ENCODE data around the gene ARL3. TPM values are rescaled to one million over a fixed set of nuclear protein-coding genes. Genes with fewer than 3 reads are reported as not detected.

Gene ARL3
- total and polyA plus RNA-seq, 10 donors = 2.2 to 5.1 (median 4.0) TPM

GRCh38 chr10:102656026-102656425 is 58.2 kb downstream of the ARL3 start:
- Histone ChIP-seq H3K36me3 (peaks cover 3 to 79% (median 50%) of the 10 kb centered on the region in 6 donors), H3K27me3 (replicated peaks in 1 of 7) (no peaks in the 10 kb centered on the region), H3K4me3 (no peak overlapping the region), H3K27ac (peak overlapping the region in 3 of 8 donors; percentile 79 to 81 (median 81)), H3K9me3 (no peaks in the 10 kb centered on the region), H3K4me1 (peaks cover 41 to 100% (median 74%) of the 10 kb centered on the region in 6 donors)
- TF ChIP-seq POLR2AphosphoS5 (IDR thresholded peaks at IDR 0.05) (peak in 1 of 3 donors; percentile 6), CTCF (IDR thresholded peaks at IDR 0.05 in 8 of 11, conservative IDR thresholded peaks at IDR 0.05 in 3 of 11) (no peak)
- intact Hi-C loops (cut with DNase I; ENCODE audit: low total_unique reads) = no loop called here
- WGBS, 5 donors = 84 to 98% (median 94%) methylated on average over 10 to 12 of the region's 12 CpGs
- peak; percentile 67 for DNase-seq

GRCh38 chr10:102654969-102655368 is 59.2 kb downstream of the ARL3 start:
- 68 to 84% (median 80%) methylated on average over 9 to 12 of the region's 12 CpGs for WGBS, 5 donors
- Histone ChIP-seq H3K4me3 (no peak overlapping the region), H3K36me3 (peaks cover 3 to 88% (median 50%) of the 10 kb centered on the region in 6 donors), H3K4me1 (peaks cover 42 to 100% (median 74%) of the 10 kb centered on the region in 6 donors), H3K9me3 (no peaks in the 10 kb centered on the region), H3K27ac (peak overlapping the region in 3 of 8 donors; percentile 26 to 99 (median 46)), H3K27me3 (replicated peaks in 1 of 7) (no peaks in the 10 kb centered on the region)
- no peak for DNase-seq
- intact Hi-C loops (cut with DNase I; ENCODE audit: low total_unique reads) = no loop called here
- TF ChIP-seq POLR2A (IDR thresholded peaks at IDR 0.05) = no peak
- TF ChIP-seq POLR2AphosphoS5 (IDR thresholded peaks at IDR 0.05) = peak in 2 of 3 donors; percentile 4 to 63
- TF ChIP-seq CTCF (IDR thresholded peaks at IDR 0.05 in 8 of 11, conservative IDR thresholded peaks at IDR 0.05 in 3 of 11) = no peak

GRCh38 chr10:102654566-102654965 is 59.6 kb downstream of the ARL3 start:
- TF ChIP-seq POLR2AphosphoS5 (IDR thresholded peaks at IDR 0.05) (no peak), POLR2A (IDR thresholded peaks at IDR 0.05) (no peak)
- DNase-seq = no peak
- Histone ChIP-seq H3K36me3 (peaks cover 3 to 88% (median 50%) of the 10 kb centered on the region in 6 donors), H3K4me1 (peaks cover 46 to 100% (median 77%) of the 10 kb centered on the region in 6 donors), H3K9me3 (no peaks in the 10 kb centered on the region), H3K27me3 (replicated peaks in 1 of 7) (no peaks in the 10 kb centered on the region), H3K27ac (peak overlapping the region in 3 of 8 donors; percentile 26 to 99 (median 46)), H3K4me3 (no peak overlapping the region)
- 80 to 90% (median 89%) methylated on average over 6 to 7 of the region's 7 CpGs for WGBS, 5 donors
- intact Hi-C loops (cut with DNase I; ENCODE audit: low total_unique reads) = no loop called here

GRCh38 chr10:102653060-102653459 is 61.1 kb downstream of the ARL3 start:
- 67 to 89% (median 79%) methylated on average over 1 of the region's 1 CpG for WGBS, 5 donors

More at GRCh38 chr10:102653060-102653459, 61.1 kb downstream of the ARL3 start:
- Histone ChIP-seq H3K27me3 (replicated peaks in 1 of 7) (no peaks in the 10 kb centered on the region), H3K27ac (peak overlapping the region in 7 of 8 donors; percentile 1 to 100 (median 98)), H3K4me1 (peaks cover 57 to 100% (median 82%) of the 10 kb centered on the region in 6 donors), H3K36me3 (peaks cover 3 to 82% (median 43%) of the 10 kb centered on the region in 6 donors), H3K9me3 (no peaks in the 10 kb centered on the region), H3K4me3 (no peak overlapping the region)
- TF ChIP-seq POLR2AphosphoS5 (IDR thresholded peaks at IDR 0.05) (no peak), CTCF (IDR thresholded peaks at IDR 0.05 in 8 of 11, conservative IDR thresholded peaks at IDR 0.05 in 3 of 11) (no peak), POLR2A (IDR thresholded peaks at IDR 0.05) (no peak)
- intact Hi-C loops (cut with DNase I; ENCODE audit: low total_unique reads) = no loop called here
- no peak for DNase-seq
